K562 (cell line): Measurements from ENCODE around the gene ST6GAL1. TPM values are rescaled to one million over a fixed set of nuclear protein-coding genes. Genes with fewer than 3 reads are reported as not detected.

ENCODE experiments used
- ADNP ChIP-seq: fragments of 200-800 bp; sonication (Bioruptor generic); IDR thresholded peaks from 2 replicates; pipeline ENCODE4 v1.6.1; 2016; ENCODE audit warnings: missing genetic modification characterization, missing compliant biosample characterization
- C11orf30 ChIP-seq: fragments of 450-650 bp; IDR thresholded peaks from 2 replicates; pipeline ENCODE4 v1.6.1; 2016; ENCODE audit warnings: low read depth, mild to moderate bottlenecking
- CEBPB ChIP-seq: fragments of 450-650 bp; IDR thresholded peaks from 2 replicates; pipeline ENCODE4 v1.6.1; 2016; ENCODE audit warnings: missing genetic modification characterization, missing compliant biosample characterization
- CSDE1 ChIP-seq, 2 experiments: fragments of 450-650 bp; IDR thresholded peaks; 2 replicates each; pipeline ENCODE4 v1.6.1; 2016; ENCODE audit warnings: mild to moderate bottlenecking in 1 of 2
- ETV6 ChIP-seq, 3 experiments: fragments of 150-350 bp in 1 of 3; sonication (generic) in 1 of 3; formaldehyde crosslinking in 1 of 3; IDR thresholded peaks; 2 replicates each; pipeline versions ENCODE4 v1.6.1 to v1.8.0; 2014 to 2022; ENCODE audit warnings: borderline replicate concordance in 2 of 3, low read depth in 2 of 3, antibody characterized with exemption in 1 of 3, low read length in 1 of 3, mild to moderate bottlenecking in 1 of 3, missing genetic modification reagents in 1 of 3
- LCOR ChIP-seq: sonication (generic); formaldehyde crosslinking; IDR thresholded peaks from 2 replicates; pipeline ENCODE4 v1.8.0; 2022; ENCODE audit warnings: mild to moderate bottlenecking, missing genetic modification reagents
- MCM7 ChIP-seq, 2 experiments: fragments of 450-650 bp; IDR thresholded peaks; 2 replicates each; pipeline ENCODE4 v1.6.1; 2016 to 2018
- NFE2L1 ChIP-seq: fragments of 450-650 bp; IDR thresholded peaks from 2 replicates; pipeline ENCODE4 v1.6.1; 2016; ENCODE audit warnings: missing genetic modification characterization, low read depth, mild to moderate bottlenecking, missing compliant biosample characterization, moderate library complexity, borderline replicate concordance
- RHOXF2B ChIP-seq: fragments of 250-450 bp; sonication (Bioruptor Pico); conservative IDR thresholded peaks from 2 replicates; pipeline ENCODE4 v1.5.1; 2021
- TAL1 ChIP-seq: fragments of 450-650 bp; IDR thresholded peaks from 2 replicates; pipeline ENCODE4 v1.6.1; 2016; ENCODE audit warnings: mild to moderate bottlenecking
- TCFL5 ChIP-seq: fragments of 250-450 bp; sonication (Bioruptor Pico); conservative IDR thresholded peaks from 2 replicates; pipeline ENCODE4 v1.6.1; 2021; ENCODE audit warnings: mild to moderate bottlenecking, moderate library complexity, matching md5 sums
- ZC3H11A ChIP-seq: IDR thresholded peaks from 2 replicates; pipeline ENCODE4 v1.6.1; 2012; ENCODE audit warnings: low read depth, low read length, improper control_type of control experiment
- ZFX ChIP-seq: sonication (generic); formaldehyde crosslinking; IDR thresholded peaks from 2 replicates; pipeline ENCODE4 v1.8.0; 2022; ENCODE audit warnings: mild to moderate bottlenecking, missing genetic modification reagents, moderate library complexity
- ZNF23 ChIP-seq: fragments of 250-450 bp; sonication (Bioruptor Pico); IDR thresholded peaks from 2 replicates; pipeline ENCODE4 v1.4.0; 2020; ENCODE audit warnings: mild to moderate bottlenecking
- ZNF280A ChIP-seq: fragments of 450-650 bp; IDR thresholded peaks from 2 replicates; pipeline ENCODE4 v1.6.1; 2018; ENCODE audit warnings: mild to moderate bottlenecking, low read depth; ENCODE audit not compliant: partially characterized antibody
- polyA plus RNA-seq, 8 experiments: library from polyadenylated mRNA; depleted of rRNA in 4 of 8; stranded (reverse) in 5 of 8; unstranded in 3 of 8; fragments of >200 nt; fragmentation: Nextera tagmentation in 2 of 8; fragmentation: Illumina TruSeq in 1 of 8; extraction: Ambion mirVana in 2 of 8; extraction: Trizol in 1 of 8; gene quantifications; 2 replicates each; pipeline versions ENCODE4 v1.2.1 to v1.2.3, GENCODE V29; 2011 to 2014; ENCODE audit warnings: inconsistent platforms in 1 of 8, missing spikeins in 1 of 8
- total RNA-seq, 7 experiments: library from RNA; depleted of rRNA in 6 of 7; stranded (reverse); fragments of >200 nt in 6 of 7; fragmentation: Illumina TruSeq in 2 of 7; extraction: Trizol in 2 of 7; gene quantifications; 2 replicates each; pipeline versions ENCODE4 v1.2.1 to v1.2.3, GENCODE V29; 2011 to 2021; ENCODE audit warnings: low replicate concordance in 1 of 7
- TF ChIP-seq, protein P1 (sequence below): fragments of 450-650 bp; IDR thresholded peaks from 2 replicates; pipeline ENCODE4 v1.6.1; 2016; ENCODE audit warnings: mild to moderate bottlenecking, moderate library complexity

ST6GAL1 gene
- total and polyA plus RNA-seq, 9 of the 15 experiments (the other 6 are each of a cell fraction or from before 2014, with no cell fraction given) = 31.9 to 145 (median 71.0) TPM

DNA sequence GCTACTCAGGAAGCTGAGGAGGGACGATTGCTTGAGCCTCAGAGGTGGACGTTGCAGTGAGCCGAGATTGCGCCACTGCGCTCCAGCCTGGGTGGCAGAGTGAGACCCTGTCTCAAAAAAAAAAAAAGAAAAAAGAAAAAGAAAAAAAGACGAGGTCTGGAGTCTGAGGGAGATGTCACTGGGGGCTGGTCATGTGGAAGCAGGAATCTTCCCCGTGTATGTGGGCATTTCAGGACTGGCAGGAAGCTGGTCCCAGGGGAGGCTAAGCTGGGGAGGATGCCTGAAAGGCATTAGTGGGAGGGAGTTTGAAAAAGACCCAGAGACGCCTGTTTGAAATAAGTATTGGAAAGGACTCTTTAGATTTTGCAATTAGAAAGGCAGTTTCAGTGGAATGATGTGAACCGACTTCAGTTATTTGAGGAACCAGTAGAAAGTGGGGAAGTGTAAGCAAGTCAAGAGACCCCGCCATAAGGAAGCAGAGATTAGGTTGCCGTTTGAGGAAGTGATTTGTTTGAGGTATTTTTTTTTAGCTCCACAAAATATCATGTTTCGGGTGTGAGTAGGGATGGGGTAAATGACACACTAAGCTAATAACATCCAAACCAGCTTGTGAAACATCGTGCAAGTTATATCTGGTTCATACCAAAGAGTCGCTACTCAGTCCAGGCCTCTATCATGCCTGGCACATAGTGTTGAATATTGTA, 55.5 kb downstream of the ST6GAL1 start (continued):
- TF ChIP-seq CEBPB (0 out of 2 replicates have a peak, but pooled peaks have one; percentile 32), ZNF280A (no peak), LCOR (CRISPR knock-in tag) (no peak), ZC3H11A (no peak), ZFX (CRISPR knock-in tag) (no peak), RHOXF2B (CRISPR knock-in tag) (no peak), TAL1 (peak; percentile 53), ADNP (tag) (no peak), ZNF23 (CRISPR knock-in tag) (no peak), ETV6 (IDR thresholded peaks at IDR 0.05; ENCODE audit: borderline replicate concordance in 1 of 2, low read depth in 2 of 2, low read length in 1 of 2) (peak in 1 of 2 experiments; percentile 89; a peak in 2 of 4 replicates), ETV6 (CRISPR knock-in tag; IDR thresholded peaks at IDR 0.05; ENCODE audit: borderline replicate concordance) (no peak), MCM7 (IDR thresholded peaks at IDR 0.05) (no peak), C11orf30 (no peak), TCFL5 (CRISPR knock-in tag) (no peak), NFE2L1 (no peak), CSDE1 (IDR thresholded peaks at IDR 0.05) (no peak)
- TF ChIP-seq, protein P1, sequence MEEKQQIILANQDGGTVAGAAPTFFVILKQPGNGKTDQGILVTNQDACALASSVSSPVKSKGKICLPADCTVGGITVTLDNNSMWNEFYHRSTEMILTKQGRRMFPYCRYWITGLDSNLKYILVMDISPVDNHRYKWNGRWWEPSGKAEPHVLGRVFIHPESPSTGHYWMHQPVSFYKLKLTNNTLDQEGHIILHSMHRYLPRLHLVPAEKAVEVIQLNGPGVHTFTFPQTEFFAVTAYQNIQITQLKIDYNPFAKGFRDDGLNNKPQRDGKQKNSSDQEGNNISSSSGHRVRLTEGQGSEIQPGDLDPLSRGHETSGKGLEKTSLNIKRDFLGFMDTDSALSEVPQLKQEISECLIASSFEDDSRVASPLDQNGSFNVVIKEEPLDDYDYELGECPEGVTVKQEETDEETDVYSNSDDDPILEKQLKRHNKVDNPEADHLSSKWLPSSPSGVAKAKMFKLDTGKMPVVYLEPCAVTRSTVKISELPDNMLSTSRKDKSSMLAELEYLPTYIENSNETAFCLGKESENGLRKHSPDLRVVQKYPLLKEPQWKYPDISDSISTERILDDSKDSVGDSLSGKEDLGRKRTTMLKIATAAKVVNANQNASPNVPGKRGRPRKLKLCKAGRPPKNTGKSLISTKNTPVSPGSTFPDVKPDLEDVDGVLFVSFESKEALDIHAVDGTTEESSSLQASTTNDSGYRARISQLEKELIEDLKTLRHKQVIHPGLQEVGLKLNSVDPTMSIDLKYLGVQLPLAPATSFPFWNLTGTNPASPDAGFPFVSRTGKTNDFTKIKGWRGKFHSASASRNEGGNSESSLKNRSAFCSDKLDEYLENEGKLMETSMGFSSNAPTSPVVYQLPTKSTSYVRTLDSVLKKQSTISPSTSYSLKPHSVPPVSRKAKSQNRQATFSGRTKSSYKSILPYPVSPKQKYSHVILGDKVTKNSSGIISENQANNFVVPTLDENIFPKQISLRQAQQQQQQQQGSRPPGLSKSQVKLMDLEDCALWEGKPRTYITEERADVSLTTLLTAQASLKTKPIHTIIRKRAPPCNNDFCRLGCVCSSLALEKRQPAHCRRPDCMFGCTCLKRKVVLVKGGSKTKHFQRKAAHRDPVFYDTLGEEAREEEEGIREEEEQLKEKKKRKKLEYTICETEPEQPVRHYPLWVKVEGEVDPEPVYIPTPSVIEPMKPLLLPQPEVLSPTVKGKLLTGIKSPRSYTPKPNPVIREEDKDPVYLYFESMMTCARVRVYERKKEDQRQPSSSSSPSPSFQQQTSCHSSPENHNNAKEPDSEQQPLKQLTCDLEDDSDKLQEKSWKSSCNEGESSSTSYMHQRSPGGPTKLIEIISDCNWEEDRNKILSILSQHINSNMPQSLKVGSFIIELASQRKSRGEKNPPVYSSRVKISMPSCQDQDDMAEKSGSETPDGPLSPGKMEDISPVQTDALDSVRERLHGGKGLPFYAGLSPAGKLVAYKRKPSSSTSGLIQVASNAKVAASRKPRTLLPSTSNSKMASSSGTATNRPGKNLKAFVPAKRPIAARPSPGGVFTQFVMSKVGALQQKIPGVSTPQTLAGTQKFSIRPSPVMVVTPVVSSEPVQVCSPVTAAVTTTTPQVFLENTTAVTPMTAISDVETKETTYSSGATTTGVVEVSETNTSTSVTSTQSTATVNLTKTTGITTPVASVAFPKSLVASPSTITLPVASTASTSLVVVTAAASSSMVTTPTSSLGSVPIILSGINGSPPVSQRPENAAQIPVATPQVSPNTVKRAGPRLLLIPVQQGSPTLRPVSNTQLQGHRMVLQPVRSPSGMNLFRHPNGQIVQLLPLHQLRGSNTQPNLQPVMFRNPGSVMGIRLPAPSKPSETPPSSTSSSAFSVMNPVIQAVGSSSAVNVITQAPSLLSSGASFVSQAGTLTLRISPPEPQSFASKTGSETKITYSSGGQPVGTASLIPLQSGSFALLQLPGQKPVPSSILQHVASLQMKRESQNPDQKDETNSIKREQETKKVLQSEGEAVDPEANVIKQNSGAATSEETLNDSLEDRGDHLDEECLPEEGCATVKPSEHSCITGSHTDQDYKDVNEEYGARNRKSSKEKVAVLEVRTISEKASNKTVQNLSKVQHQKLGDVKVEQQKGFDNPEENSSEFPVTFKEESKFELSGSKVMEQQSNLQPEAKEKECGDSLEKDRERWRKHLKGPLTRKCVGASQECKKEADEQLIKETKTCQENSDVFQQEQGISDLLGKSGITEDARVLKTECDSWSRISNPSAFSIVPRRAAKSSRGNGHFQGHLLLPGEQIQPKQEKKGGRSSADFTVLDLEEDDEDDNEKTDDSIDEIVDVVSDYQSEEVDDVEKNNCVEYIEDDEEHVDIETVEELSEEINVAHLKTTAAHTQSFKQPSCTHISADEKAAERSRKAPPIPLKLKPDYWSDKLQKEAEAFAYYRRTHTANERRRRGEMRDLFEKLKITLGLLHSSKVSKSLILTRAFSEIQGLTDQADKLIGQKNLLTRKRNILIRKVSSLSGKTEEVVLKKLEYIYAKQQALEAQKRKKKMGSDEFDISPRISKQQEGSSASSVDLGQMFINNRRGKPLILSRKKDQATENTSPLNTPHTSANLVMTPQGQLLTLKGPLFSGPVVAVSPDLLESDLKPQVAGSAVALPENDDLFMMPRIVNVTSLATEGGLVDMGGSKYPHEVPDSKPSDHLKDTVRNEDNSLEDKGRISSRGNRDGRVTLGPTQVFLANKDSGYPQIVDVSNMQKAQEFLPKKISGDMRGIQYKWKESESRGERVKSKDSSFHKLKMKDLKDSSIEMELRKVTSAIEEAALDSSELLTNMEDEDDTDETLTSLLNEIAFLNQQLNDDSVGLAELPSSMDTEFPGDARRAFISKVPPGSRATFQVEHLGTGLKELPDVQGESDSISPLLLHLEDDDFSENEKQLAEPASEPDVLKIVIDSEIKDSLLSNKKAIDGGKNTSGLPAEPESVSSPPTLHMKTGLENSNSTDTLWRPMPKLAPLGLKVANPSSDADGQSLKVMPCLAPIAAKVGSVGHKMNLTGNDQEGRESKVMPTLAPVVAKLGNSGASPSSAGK = no peak
